DMS79 (cell line): ENCODE measurements around the gene CD4.
A peak's percentile ranks its signal among the peaks of the same experiment; 100 is the strongest.
"Not testable (repeated sequence)": the region's sequence is repeated elsewhere in the genome, so short reads cannot be mapped to it uniquely, and the experiment has no call there.

Source experiments
- DNase-seq: peaks from one replicate; lab custom pipeline; 2025; lab: John Stamatoyannopoulos, UW

The CD4 gene

DNA sequence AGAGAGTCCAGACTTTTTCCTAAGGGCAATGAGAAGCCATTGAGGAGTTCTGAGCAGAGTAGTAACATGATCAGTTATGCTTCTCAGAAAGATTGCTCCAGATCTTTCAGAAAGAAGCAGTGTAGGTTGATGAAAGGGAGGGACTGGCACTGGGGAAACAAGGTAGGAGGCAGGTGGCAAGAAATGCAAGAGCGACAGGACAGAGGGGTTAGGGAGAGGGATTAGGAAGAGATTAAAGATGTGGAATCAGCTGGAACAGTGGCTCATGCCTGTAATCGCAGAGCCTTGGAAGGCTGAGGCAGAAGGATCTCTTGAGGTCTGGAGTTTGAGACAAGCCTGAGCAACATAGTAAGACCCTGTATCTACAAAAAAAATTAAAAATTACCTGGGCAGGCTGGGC is 58.3 kb downstream of the CD4 start:
- DNase-seq, result no peak

DNA sequence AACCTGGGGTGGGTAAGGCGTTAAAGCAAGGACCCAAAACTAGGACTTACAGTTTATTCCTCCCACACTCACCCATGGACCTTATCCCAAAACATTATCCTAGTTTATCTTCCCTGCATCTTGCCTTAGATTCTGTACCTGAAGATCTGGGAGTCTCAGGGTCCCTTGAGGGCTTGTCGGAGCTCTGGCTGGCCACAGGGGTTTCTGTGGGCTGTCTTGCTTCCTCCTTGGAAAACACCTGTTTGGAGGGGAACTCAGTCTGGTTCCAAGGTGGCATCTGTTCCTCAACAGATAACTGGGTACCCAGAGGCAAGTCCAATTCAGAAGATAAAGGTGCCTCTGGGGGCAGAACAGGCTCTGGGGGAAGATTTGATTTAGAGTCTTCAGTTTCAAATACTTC is 60.1 kb downstream of the CD4 start:
- no peak for DNase-seq

DNA sequence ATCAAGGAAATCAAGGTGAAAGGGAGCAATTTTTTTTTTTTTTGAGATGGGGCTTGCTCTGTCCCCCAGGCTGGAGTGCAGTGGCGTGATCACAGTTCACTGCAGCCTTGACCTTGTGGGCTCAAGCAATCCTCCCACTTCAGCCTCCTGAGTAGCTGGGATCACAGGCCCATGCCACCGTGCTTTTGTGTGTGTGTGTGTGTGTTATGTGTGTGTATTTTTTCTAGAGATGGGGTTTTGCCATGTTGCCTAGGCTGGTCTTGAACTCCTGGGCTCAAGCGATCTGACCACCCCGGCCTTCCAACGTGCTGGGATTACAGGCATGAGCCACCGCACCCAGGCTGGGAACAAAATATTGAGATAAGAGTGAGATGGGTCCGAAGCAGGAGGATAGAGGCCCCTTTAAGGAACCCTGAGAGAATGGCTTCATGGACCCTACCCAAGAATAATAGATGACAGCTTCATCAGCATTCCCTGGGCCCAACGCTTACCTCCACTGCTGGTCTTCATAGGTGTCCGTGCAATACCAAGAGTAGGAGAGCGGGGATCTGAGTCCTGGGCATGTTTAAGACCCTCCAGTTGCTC is 60.7 kb downstream of the CD4 start:
- peak; percentile 13 for DNase-seq

DNA sequence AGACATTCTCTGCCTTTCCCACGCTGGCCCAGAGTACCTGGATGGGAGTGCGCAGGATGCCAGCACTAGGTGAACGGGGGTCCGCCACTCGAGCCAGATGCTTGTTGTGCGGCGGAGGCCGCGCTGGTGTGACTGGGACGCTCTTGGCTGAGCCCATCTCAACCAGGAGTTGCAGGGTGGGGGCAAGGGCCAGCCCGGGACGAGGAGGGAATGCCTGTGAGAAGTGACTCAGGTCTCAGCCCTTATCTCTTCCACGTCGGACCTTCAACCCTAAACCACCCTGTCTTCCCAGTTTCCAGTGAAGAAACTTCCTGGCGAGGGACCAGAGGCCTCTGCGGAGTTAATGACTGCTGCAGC is 61.4 kb downstream of the CD4 start:
- no peak for DNase-seq

DNA sequence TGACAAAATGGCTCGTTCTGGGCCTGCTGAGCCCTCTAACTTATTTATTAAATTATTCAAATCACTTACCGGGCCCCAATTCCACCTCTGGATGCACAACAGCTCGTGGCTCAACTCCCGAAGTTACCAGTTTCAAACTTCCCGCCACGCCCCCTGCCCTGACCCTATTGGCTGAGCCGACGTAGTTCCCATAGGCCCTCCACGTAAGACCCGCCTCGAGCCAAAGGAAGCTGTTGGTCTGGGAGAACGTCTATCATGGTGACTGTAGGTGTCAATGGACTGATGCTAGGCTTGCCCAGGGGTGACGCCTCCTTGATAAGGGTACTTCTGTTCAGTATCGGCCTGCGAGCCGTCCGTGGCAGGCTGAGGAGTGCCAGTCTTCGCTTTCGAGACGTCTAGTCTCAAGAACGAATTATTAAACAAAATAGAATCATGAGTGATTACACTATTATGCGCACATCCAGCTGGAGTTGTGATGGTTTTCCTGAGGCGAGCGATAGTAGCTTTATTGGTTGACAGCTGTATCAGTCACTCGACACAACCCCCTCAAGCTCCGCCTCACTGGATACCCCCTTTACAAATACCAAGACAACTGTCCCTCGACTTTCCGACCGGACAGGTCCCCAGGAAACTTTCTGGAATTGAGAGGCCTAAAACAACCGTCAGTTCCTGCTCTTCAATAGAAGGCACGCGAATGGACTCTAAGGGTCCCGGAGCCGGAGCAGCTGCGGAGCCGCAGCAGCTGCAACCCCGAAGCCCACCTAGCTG is 62.0 kb downstream of the CD4 start, which contains the start of gene CDCA3:
TSS of gene CDCA3 (minus strand) at position 134 of the 768 bp plus-strand sequence. CDS start 334 bp downstream, outside the sequence.
- DNase-seq, result peak; percentile 96

DNA sequence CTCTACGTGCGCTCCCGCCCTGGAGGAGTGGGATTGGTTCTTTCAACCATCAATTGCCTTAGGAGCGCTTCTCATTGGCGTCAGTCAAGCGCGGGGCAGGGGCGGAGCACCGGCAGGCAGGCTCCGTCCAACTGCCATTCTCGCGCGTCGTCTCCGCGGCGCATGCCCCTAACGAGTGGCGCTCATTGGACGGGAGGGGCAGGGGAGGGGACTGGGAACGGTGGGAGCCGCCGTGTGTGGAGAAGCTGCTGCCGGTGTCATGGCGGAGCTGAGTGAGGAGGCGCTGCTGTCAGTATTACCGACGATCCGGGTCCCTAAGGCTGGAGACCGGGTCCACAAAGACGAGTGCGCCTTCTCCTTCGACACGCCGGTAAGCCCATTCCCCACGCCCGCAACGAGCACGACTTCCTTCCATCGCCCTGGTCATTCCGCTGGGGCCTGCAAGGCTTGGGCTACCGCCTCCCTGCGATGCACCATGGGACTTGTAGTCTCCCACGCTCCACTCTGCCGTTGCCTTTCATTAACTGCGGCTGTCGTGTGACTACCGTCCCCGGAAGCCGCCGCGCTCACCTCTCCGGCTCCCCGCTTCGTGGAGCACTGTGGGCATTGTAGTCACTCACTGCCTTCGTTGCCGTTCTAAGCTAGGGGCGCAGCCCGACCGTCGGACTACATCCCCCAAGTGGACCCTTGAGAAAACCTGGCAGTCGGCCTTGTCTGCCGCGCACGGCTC is 62.8 kb downstream of the CD4 start, which contains the start of gene USP5:
TSS of gene USP5 (plus strand) at position 230 of the 730 bp plus-strand sequence. CDS start at position 260, 30 bp downstream.
- DNase-seq, result peak; percentile 99

DNA sequence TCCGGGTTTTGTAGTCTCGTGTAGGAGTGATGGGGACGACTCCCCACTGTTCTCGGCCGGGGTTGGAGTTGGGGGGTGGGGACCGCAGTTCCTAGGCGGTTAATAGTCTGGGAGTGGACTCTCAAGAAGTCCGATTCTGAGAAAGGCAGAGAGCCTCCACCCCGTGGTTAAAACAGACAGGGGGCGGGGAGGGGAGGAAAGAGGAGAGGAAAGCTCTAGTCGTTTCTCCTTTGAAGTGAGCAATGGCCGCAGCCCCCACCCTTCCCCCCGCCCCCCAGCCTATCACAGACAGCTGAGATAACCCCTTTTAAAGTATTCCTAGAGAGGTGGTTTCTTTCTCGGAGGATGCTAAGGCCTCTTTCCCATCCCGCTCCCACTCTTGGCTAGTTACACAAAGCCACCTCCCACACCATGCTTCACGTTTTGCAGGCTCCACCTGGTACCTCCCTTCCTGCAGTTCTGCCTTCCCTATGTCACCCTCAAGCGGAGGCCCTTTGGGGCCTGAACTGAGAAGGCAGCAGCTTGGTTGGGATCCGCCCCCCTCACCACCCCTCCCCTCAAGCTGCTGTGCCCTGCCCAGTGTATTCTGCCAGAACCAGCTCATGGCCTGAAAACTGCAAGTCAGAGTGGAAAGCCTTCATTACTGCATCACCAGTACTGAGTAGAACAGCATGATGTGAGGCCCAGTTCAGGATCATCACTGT is 63.5 kb downstream of the CD4 start:
- DNase-seq, result no peak

DNA sequence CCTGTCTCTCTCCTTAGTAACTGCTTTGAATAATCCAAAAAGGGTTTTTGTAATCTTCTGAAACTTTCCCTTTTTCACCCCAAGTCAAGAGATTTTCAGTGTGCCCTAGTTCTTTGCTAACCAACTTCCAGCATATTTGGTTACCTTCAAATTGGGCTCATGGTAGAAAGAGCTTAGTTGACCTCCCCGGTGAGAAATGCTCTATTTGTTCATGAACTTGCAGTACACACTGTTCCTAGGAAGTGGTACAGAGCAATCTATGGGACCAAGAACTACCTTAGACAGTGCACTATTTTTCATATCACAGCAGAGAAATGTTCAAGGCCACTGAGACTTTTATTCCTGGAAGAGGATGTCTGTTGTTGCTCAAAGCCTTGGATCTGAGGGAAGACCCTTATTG is 64.3 kb downstream of the CD4 start:
- DNase-seq, result no peak

DNA sequence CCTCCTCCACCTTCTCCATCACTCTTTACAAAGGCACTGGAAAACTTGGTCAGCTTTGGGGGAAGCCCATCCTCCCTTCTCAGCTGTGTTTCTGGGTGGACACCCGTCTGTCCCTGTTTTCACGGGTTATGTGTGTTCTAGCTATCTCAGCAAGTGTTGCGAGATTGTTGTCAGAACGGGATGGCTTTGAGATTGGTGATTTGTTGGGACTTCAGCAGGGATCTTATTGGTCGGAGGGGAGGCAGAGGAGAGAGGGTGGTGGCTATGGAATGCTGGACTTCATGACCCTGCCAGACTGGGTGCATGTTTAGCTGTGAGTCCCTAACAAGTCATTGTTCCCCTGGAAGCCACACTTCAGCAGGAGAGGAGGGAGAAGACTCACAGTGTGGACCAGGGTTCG is 64.7 kb downstream of the CD4 start:
- DNase-seq, result no peak

DNA sequence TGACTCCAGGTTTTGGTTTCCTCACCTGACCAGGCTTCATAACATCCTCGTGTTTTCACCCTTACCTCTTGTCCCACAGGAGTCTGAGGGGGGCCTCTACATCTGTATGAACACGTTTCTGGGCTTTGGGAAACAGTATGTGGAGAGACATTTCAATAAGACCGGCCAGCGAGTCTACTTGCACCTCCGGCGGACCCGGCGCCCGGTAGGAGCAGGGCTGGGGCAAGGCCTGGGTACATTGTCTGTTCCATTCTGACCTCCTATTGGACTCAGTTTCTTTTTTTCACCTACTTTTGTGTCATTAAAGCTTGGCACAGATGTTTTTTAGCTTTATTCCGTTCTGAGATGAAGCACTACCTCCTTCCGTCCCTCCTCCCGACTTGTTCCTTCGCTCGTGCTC is 66.0 kb downstream of the CD4 start:
- no peak for DNase-seq

DNA sequence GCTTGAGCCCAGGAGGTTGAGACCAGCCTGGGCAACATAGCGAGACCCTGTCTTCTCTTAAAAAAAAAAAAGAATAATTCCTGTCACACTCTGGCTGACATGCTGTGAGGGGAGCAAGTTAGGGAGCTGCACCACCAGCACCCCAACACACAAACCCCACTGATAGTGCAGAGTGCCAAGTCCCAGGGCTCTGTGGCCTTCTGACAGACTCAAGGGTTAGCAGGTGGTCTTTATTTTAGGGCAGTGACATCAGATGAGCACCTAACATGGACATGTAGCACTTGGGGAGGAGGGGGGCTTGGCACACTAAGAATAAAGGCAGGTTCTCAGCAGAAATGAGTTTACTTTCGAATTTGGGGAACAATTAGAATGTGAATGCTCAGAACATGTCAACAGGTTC is 69.5 kb downstream of the CD4 start:
- DNase-seq, result no peak

DNA sequence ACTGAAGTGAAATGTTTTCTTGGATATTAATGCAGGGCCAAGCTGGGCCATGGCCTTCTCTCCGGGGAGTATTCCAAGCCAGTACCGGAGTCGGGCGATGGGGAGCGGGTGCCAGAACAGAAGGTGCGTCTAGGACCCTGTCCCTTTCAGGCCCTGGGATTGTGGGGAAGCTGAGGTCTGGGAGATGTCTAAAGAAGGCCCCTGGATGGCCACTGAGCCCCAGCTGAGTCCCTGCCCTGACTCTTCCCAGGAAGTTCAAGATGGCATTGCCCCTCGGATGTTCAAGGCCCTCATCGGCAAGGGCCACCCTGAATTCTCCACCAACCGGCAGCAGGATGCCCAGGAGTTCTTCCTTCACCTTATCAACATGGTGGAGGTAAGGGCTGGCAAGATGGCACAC is 70.8 kb downstream of the CD4 start:
- DNase-seq, result no peak

DNA sequence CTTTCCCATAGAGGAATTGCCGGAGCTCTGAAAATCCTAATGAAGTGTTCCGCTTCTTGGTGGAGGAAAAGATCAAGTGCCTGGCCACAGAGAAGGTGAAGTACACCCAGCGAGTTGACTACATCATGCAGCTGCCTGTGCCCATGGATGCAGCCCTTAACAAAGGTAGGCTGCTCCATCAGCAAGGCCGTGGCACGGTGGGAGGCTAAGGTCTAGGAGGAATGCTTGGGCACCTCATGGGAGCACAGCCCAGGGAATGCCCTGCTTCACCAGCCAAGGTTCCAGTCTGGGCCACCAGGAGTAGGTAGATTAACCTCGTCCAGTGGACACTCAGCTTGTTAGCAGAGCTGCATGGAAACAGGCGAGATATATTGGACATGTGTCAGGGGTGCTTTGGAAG is 71.6 kb downstream of the CD4 start:
- DNase-seq, result no peak

DNA sequence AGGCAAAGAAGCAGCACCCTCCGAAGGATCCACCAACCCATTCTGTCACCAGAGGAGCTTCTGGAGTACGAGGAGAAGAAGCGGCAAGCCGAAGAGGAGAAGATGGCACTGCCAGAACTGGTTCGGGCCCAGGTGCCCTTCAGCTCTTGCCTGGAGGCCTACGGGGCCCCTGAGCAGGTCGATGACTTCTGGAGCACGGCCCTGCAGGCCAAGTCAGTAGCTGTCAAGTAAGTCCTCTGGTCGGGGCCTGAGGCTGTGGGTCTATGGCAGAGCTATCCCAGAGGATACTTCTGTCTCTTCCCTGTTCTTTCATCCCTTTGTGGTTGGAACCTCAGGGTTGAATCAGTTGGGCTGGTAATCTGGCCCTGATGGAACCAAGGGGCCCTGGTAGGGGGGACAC is 72.1 kb downstream of the CD4 start:
- DNase-seq, result no peak

DNA sequence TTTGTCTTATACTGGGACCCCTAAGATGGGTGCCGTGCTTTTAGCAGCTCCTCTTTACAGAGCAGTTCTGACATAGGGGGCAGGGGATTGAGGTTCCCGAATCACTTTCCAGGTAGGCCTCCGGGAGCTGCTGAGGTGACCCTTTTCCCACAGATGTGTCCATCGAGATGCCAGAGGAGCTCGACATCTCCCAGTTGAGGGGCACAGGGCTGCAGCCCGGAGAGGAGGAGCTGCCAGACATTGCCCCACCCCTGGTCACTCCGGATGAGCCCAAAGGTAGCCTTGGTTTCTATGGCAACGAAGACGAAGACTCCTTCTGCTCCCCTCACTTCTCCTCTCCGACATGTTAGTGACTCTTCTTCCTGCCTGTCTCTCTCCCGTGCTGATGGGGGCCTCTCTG is 73.7 kb downstream of the CD4 start:
- no peak for DNase-seq

DNA sequence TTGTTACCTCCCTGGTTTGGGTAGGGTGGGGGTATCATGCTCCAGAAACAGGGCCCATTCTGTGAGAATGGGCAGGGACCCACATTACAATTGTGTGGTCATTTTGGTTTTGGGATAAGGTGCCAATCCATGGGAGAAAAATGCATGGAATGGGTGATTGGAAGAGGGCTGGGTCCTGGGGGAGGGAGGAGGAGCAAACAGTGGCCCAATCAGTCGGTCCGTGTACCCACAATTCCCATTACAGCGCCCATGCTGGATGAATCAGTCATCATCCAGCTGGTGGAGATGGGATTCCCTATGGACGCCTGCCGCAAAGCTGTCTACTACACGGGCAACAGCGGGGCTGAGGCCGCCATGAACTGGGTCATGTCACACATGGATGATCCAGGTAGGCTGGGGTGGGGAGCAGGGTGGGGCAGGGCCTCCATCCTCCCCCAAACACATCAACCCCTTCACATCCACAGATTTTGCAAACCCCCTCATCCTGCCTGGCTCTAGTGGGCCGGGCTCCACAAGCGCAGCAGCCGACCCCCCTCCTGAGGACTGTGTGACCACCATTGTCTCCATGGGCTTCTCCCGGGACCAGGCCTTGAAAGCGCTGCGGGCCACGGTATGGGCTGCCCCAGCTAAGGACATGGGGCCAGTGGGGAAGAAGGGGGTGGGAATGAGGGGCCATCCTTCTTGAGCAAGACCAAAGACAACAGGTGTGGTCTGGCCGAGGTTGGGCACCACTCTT is 74.4 kb downstream of the CD4 start:
- no peak for DNase-seq

DNA sequence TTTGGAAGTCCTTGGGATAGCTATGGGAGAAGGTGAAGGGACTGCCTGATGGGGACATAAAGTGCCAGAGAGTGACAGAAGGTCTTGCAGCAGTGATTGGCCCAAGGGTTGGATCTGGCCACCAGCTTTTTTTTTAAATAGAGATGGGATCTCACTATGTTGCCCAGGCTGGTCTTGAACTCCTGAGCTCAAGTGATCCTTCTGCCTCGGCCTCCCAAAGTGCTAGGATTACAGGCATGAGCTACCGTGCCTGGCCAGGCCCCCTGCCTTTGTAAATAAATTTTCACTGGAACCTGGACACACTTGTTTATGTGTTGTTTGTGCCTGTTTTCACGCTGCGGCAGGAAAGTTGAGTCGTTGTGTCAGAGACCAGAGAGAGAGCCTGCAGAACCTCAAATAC is 76.0 kb downstream of the CD4 start:
- not testable (repeated sequence) for DNase-seq

DNA sequence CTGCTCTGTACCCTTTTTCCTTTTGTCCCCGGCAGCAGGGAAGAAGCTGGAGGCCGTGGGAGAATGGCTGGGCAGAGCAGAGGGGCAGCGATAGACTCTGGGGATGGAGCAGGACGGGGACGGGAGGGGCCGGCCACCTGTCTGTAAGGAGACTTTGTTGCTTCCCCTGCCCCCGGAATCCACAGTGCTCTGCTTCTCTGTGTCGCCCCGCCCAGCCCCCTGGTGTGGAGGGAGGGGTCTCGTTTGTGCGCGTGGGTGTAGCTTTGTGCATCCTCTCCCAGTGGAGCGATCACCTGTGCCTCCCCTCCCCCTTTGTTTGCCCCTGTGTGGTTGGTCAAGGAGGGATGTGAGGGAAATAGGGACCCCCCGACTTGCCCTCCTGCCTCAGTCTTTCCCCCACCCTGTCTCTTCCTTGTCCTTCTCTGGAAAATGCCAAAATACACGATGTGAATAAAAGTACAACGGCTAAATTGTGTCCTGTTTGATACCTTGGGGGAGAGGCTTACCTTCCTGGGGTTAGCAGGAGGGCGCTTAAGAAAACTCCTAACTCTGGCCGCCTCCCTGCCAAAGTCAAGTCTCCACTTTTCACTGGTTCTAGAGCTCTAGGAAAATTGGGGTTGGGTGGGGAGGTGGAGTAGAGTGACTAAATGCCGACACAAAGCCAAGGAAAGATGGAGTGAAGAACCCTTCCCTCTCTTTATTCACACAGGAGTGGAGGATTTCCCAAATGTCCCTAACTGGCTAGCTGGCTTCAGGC is 77.0 kb downstream of the CD4 start:
- DNase-seq, result no peak

DNA sequence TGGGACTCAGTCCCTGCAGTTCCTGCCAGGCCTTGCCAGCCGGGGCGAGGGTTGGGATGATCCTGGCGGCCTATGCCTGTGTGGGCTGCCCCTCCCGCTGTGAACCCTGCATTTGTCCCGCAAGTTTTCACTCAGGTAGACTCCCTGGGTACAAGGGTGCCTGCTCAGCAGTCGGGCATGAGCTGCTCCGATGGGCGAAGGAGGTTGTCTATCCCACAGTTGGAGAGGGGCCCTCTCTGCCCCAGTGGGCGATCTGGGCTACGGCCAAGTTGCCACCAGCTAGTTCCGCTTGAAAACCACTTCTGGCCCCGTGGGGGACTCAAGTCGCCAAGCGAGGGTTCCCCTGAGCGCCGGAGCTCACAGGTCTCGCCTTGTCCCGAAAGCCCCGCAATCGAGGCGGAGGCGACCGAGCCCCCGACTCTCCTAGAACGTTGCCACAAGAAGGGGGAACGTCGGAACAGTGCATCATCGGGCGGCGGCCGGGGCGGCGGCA is 77.6 kb downstream of the CD4 start:
- DNase-seq, result no peak

DNA sequence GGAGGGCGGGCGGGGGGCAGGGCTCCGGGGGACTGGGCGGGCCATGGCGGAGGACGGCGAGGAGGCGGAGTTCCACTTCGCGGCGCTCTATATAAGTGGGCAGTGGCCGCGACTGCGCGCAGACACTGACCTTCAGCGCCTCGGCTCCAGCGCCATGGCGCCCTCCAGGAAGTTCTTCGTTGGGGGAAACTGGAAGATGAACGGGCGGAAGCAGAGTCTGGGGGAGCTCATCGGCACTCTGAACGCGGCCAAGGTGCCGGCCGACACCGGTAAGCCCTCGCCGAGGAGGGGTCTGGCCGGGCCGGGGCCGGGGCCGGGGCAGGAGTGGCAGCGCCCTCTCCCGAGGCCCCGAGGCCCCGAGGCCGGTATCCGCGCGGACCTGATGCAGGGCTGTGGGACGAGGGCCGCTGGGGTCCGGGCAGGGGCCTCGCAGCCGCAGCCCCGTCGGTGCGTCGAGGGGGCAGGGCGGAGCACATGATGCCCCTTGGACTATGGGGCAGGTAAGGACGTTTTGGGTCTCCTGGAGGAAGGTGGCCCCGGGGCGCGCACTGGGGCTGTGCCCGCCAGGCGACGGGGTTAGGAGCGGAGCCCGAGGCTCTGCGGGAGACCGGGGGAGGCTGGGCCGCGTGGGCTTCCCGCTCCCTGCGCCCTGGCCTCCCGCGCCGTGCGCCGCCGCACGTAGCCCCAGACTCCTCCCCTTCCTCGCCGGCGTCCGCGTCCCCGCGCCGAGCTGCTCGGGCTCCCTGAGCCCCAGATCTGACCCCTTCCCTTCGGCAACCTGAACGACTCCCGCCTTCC is 78.3 kb downstream of the CD4 start, which contains the start of gene TPI1:
TSS of gene TPI1 (plus strand) at position 119 of the 798 bp plus-strand sequence. CDS start at position 155, 36 bp downstream.
- DNase-seq, result peak; percentile 27
